Activated T-cell treated with anti-CD3 and anti-CD28 coated beads for 1 hour (primary cell): ENCODE results near the gene RETREG1.

Source experiments
- DNase-seq: peaks from one replicate; pipeline ENCODE4 v3.0.0-alpha.2; 2020; ENCODE audit warnings: low read depth

Gene RETREG1

DNA sequence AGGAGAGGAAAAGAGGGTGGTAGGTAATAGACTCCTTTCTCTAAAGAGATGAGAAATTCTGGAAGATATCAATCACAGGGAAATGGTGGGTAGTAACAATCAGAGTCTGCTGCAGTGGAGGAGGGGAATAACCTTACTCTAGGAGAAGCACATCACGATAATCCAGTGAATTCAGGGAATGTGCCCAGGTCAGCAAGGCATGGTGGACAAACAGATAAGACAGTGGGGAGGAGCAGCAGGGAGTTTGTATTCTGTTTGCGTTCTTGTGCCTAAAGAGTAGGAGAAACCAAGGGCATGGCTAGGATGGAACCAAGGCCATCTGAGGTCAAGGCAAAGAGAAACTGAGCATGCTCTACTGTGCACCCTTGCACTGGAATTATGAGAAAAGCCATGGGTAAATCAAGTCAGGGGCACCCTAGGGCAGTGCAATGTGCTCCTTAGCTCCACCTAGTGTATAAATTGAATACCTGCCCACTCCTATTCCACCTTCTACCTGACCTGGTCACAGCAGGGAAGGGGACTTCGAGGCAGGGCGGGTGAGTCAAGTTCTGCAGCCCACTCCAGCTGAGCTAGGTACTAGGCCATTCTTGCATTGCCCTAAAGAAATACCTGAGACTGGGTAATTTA, 31.6 kb downstream of the RETREG1 start:
- DNase-seq = no peak

DNA sequence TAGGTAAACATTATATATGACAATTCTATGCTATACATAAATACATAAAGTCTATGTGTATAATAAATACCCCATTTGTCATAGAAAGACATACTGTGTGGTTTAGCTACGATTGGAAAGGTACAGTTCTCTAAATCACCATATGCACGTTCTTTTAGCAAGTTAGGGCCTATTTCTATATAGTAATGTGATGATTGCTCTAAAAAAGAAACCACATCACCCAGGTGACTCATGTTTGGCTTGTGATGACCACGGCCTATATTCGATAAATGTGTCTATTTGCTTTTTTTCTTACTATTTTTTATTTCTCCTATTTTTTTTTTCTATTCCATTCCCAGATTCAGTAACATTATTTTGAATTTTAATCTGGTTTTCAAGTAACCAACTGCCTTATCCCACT, 34.7 kb downstream of the RETREG1 start:
- no peak for DNase-seq

DNA sequence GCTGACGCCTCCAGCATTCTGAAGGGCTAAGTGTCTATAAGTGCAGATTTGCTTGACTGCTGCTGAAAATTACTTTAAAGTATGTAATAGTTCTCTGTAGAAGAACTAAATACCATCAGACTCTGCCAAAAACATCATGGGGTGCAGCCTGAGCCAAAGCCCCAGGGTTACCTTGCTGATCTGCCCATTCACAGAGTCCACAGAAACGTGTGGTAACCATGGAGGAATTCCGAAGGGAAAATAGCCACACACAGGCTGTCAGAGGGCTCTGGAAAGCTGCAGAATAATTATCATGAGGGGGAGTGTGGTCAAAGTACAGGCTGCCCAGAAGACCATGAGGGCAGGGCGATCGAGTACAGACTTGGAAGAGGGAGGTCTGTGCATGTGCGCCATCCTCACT, 36.4 kb downstream of the RETREG1 start:
- no peak for DNase-seq

DNA sequence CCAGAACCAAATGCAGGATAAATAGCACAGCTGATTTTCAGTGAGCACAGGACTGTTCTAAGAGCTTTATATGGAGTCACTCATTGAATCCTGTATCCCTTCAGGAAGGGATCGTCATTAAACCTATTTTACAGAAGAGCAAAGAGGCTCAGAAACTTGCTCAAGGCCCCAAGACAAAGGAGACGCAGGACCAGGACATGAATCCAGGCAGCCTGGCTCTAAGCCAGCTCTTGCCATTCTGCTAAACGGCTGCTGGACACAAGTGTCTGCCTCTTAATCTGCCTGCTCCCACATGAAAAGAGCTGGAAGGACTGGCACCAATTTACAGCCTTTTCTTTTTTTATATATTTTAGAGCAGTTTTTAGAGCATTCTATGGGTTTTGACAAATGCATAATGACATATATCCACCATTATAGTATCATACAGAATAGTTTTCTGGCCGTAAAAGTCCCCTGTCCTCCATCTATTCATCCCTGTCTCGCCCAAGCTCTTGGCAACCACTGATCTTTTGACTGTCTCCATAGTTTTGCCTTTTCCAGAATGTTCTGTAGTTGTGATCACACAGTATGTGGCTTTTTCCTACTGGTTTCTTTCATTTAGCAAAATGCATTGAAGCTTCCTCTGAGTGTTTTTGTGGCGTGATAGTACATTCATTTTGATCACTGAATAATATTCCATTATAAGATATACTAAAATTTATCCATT, 37.5 kb downstream of the RETREG1 start:
- no peak for DNase-seq

DNA sequence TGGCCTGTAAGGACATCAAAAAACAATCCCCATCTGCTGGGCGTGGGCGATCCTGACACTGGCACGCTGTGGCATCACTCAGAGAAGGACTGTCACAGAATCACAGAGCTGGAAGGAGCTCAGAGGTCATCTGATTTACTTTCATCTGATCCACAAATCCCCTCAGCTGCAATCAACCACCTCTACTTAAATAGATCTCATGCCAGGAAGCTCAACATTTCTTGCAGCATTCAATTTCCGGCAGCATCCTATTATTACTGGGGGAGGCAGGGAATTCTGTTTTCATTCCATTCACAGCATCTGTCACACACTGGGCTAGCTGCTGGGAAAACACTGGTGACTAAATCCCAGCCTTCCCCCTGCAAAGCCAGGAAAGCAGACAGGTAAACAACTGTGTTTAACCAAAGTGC, 38.3 kb downstream of the RETREG1 start:
- DNase-seq = no peak

DNA sequence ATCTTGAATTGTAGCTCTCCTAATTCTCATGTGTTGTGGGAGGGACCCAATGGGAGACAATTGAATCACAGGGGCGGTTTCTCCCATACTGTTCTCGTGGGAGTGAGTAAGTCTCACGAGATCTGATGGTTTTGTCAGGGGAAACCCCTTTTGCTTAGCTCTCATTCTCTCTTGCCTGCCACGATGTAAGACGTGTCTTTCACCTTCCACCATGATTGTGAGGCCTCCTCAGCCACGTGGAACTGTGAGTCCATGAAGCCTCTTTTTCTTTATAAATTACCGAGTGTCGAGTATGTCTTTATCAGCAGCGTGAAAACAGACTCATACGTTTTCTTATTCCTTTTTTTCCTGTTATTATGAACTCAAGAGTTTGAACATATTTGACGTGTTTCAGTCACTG, 39.1 kb downstream of the RETREG1 start:
- DNase-seq = no peak

DNA sequence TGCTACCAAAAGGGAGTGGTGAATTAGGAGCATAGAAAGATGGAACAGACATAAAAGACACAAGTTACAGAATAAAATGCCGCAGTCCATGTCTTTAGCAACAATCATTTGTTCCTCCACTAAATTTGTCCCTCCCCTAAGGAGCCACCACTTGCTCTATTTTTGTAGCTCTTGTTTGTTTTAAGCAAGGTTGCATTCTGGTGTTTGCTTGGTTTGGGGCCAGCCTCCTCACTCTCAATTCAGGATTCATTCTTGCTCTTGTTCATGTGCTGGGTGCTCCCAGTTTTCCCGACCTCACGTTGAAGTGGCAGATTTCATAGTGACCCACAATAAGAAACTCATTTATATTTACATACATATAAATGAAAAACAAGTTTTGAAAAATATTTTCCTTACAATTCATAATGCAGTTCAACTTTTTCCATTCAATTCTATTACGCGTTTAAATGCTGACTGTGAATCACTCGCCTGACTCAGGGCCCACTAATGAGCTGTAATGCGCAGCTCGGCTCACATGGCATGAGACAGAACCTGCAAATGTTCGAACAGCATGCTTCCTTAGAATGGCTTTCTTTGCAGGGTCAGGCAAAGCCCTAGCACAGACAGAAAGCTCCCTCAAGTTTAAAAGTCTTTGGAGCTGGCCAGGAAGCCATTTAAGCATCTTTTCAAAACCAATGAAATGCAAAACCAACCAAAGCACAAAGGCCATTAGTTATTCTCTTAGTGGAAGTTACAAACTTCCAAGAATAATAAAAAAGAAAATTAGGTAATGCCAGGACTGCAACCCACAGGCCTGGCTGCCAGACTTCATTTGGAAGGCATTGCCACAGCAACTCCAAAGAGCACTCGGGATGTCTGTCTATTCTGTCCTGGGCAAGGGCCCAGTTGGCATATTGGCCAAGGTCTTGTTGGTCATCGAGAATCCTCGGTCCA, 41.7 kb downstream of the RETREG1 start:
- no peak for DNase-seq

DNA sequence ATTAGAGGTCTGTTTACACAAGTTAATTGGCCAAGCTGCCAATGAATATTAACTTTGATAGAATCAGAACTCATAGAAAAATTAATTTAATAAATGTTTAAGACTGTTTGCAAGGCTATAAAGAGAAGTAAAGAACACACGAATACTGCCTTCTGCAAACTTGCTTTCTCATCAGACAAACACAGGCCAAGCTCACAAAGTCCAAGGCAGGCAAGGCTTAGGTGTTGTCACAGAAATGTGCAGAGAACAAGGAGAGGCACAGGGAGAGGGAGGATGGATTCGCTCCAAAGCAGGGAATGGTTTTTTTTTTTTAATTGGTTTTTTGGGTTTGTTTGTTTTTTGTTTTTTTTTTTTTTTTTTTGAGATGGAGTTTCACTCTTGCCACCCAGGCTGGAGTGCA, 43.4 kb downstream of the RETREG1 start:
- no peak for DNase-seq

DNA sequence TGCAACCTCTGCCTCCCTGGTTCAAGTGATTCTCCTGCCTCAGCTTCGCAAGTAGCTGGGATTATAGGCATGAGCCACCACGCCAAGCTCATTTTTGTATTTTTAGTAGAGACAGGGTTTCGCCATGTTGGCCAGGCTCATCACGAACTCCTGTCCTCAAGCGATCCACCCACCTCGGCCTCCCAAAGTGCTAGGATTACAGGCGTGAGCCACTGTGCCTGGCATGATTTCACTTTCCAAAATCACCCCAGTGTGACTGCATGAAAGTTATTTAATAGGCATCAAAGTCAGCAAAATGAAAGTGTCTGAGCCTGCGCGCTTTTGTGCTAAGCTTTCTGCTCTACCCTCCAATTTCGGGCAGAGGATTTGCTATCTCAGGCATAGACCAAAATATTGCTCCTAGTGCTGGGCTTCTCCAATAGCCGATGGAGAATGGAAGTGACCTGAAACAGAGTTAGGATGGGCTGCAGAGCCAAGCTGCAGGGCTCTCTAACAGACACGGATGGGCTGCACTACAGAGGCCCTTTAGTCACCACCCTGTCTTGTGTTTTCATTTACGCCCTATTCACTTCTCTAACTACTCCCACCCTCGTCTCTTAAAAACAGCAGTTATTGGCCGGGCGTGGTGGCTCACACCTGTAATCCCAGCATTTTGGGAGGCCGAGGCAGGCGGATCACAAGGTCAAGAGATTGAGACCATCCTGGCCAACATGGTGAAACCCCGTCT, 44.3 kb downstream of the RETREG1 start:
- DNase-seq = no peak

DNA sequence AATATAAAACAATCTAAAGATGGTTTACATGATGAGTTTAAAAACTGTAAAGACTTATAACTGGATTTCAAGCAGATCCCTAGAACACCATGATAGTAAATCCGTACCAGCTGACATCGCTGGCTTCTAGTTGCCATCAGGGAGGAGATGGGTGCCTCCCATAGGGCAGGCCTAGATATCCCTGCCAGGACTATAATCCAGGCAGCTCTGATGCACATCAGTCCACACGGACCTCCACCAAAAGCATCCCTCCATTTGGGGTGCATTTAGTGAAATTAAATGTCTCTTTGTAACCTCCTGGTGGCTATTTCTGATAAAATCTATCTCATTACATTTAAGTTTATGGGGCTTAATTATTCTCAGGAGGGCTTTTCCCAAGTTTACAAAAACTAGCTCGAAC, 45.8 kb downstream of the RETREG1 start:
- DNase-seq = no peak

DNA sequence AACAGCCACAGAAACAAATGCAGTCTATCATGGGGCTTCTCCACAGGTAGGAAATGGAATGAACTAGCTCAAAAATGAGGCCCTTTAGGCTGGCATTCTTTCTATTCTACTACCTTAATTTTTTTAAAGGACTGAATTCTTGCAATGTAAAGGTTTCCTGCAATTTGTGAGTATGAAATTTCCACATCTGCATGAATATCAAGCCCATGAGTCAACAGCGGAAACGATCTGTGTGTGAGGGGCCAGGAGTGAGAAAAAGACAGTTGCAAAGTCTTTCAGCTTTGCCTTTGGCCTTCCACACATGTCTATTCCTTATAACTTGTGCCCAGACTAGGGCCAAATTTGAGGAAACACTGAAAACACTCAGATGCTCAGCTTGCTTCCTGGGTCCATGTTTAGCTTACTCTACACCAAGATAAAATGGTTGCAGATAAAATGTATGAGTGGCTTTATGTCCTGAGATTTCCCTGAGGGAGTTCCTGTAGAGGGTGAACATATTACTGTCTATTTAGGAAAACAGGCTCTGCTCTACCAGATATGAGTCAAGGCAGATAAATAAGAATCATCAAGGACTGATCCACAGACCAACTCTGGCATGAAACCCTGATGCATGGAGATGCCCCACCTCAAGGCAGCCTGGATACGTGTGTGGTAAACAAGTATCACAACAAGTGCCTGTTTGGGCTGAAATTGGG, 46.5 kb downstream of the RETREG1 start:
- no peak for DNase-seq

DNA sequence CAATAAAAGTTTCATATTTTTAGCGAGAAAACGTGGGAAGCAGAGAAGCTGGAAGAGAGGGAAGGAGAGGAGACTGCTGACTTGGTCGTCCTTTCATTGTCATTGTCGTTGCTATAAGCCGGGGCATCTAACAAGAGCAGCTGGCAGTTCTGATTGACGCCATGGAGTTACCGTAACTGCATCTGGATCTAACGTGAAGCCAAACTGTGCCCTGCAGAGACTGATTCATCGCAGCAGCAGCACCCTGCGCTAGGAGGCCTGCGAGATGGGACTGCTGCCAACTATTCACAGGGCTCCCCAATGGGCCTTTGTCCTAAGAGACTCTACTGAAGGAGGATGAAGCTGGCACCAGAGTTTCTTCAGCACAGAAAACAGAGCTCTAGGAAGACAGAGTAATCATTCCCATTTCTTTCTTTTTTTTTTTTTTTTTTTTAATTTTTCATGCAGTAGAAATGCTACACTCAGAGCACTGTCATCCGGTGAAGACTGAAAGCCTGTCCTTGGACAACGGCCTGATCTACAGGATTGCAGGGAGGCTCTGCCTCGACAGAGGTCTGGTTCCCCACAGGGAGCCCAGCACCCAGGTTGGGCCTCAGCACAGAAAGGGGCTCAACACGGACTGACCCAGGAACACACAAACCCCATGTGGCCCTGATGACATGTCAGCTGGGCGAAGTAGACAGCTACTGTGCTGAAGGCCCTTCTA, 47.8 kb downstream of the RETREG1 start:
- DNase-seq = no peak

DNA sequence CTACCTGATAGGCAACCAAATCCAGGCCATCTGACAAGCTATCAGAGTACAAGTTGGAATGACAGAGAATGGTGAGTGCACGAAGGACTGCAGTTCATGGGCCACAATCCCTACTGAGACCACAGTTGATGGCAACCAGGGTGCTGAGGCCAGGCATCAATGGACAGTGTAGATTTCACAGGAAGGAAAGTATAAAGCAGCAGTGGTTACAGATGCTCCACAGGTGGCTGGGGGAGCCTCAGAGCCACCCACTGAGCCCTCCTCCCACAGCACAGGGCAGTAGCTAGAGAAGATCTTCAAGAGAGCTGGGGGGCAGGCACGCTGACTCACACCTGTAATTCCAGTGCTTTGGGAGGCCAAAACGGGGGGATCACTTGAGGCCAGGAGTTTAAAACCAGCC, 49.4 kb downstream of the RETREG1 start:
- DNase-seq = no peak

DNA sequence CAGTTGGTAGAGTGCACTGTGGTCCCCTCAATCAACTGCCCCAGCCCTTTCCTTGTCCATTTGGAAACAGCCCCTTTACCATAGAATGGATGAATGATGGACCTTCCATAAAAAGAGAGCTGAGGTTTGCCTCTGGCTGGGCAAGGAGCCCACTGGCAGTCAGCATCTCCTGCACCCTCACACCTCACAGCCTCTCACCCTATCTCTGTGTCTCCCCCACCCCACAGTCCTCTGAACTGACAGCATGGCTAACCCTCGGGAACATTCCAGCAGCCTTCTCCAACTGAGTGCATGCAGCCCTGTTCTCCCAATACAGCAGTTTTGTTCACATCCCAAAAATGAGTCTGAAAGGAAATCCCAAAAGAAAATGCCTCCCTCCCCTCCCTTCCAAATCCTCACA, 51.7 kb downstream of the RETREG1 start:
- no peak for DNase-seq

DNA sequence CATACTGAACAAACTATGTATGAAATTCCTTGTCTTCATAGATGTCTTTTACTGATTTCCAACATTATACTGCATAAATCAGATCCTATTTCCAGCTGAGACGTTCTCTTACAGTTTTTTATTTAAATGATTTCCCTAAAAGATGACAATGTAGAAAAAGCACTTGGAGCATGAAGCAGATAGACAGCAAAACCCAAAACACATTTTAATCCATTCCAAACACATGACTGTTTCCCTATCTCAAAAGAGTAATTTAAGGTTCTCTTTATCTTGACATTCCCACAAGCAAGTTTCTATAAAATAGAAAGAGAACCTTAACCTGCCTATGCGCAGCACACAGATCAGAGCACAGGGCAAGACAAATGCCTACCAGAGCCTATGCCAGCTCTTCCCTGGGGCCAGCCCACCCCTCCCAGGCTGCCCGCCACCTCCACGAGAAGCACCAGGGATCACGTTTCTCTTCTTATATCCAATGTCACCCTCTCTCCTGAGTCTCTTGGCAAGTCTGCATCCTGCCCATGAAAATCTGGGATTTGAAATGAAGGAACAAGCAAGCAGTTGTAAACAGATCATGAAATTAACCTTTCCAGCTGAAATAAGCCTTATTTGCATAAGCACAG, 52.4 kb downstream of the RETREG1 start:
- no peak for DNase-seq

DNA sequence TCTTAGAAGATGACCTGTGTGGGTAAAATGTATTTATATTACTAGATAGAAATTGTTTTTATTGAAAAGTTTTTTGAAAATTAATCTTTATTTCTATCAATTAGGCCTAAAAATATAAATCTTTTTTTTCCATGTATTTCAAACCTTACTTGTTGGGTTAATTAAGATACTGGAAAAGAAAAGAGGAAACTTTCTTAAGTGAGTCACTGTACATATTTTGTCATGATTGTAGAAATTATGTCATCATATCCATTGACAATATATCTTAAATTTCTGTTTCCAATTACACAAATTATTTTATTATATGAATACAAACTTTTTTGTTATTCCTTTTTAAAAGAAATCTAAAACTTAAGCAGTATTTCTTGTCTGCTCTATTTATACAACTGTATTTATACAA, 53.1 kb downstream of the RETREG1 start:
- no peak for DNase-seq

DNA sequence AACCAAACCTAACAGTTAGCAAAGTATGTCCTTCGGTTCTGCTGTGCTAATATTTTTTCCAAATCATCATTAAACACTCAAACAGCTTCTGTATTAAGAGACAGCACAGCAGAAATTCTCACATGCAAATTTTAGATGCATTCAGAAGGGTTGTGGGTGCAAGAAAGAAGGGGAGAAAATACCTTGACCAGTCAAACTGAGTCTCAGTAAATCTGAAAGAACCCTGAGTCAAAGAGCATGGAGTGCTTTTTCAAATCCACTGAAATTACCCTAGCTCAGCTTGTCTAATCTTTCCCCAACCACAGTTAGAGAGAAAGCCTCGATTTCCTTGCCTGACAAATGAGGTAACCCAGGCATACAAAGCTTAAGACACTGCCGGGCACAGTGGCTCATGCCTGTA, 55.1 kb downstream of the RETREG1 start:
- no peak for DNase-seq

DNA sequence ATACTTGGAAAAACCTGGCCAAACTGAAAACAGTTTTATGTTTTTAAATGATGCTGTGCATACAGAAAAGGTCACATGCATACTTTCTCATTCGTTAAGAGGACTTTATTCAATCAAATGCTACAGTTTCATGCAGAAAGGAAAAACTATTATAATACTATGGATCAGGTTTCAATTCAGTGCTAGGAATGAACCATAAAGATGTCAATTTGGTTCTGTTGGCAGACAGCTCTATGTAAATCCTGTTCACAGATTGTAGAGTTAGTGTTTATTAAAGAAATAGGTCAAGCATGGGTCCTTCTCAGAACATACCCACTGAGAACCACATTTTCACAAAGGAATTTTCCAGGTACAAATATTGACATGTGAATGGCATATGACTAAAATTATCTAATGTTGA, 57.1 kb downstream of the RETREG1 start:
- no peak for DNase-seq

DNA sequence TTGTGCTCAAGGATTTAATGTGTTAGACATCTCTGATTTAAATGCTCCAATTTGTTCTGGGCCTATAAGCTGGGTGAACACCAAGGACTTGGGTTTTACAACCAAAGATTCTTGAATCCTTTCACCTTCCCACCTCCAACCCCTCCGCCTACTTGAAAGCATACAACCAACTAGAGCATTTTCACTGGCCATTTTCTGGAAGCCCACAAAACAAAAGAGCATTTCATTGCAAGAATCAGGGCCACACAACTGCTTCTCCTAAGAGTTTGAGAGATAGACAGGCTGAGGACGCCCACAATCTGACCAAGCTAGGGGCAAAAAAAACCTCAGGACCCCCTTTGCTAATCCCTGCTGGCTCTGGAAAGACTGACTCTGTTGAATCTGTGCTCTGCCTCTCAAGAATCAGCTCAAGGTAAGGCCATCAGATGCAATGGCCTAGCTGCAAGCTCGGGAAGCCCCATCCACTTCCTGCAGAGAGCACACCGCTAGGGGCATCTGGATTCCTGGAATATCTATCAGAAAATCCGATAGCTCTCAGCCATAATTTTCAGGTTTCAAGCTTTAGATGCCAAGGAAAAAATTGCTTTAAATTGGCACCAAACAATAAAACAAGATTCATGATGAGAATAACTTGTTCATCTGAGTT, 57.7 kb downstream of the RETREG1 start:
- no peak for DNase-seq

DNA sequence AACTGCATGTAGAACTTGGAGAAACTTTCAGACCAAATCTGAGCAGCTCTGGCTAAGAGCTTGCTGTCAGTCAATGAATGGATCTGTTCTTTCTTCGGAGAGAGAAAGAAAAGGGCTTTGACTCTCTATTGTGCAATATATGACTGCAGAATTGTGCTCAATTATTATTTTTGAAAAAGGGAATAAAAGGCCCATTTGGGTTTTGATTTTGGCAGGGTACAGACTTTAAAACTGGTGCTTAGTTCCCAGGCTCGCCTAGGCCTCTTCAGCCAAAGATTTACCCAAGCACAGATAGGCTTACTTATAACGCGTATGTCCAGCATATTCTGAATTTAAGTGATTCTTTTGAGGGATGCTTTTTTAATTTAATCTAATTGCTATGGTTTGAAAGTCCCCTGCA, 59.3 kb downstream of the RETREG1 start:
- DNase-seq = no peak
